Transverse colon (tissue), 4 donors: ENCODE measurements around the gene CELF4. TPM values are rescaled to one million over a fixed set of nuclear protein-coding genes. Genes with fewer than 3 reads are reported as not detected.

Experiments
- DNase-seq: peaks from one replicate; pipeline ENCODE4 v3.0.0-alpha.2; 2019
- H3K27ac ChIP-seq, 4 donors: fragments of 200-600 bp; sonication (generic); 2 replicates each; pipeline ENCODE4 v1.5.1; 2016 to 2018; ENCODE audit warnings: inconsistent platforms in 4 of 4
- H3K27me3 ChIP-seq: fragments of 200-600 bp; sonication (generic); 2 replicates; pipeline ENCODE4 v1.5.1; 2017; ENCODE audit warnings: inconsistent platforms
- H3K36me3 ChIP-seq, 4 donors: fragments of 200-600 bp; sonication (generic); 2 replicates each; pipeline ENCODE4 v1.5.1; 2017 to 2019; ENCODE audit warnings: inconsistent platforms in 4 of 4
- H3K4me1 ChIP-seq, 4 donors: fragments of 200-600 bp; sonication (generic); 2 replicates each; pipeline ENCODE4 v1.5.1; 2017 to 2020; ENCODE audit warnings: inconsistent platforms in 4 of 4
- H3K4me3 ChIP-seq, 4 donors: fragments of 200-600 bp; sonication (generic); 1 replicate in 1 of 4; 2 replicates in 3 of 4; pipeline versions ENCODE4 v1.5.1 to v1.6.1; 2017 to 2019; ENCODE audit warnings: inconsistent platforms in 4 of 4
- H3K9me3 ChIP-seq, 2 donors: fragments of 200-600 bp; sonication (generic); 2 replicates each; pipeline ENCODE4 v1.5.1; 2017 to 2019; ENCODE audit warnings: inconsistent platforms in 2 of 2
- EP300 ChIP-seq: sonication (generic); formaldehyde crosslinking; IDR thresholded peaks from one replicate; pipeline ENCODE4 v1.6.1; 2017; ENCODE audit warnings: antibody characterized with exemption, low read depth
- POLR2A ChIP-seq: fragments of 450-650 bp; IDR thresholded peaks from one replicate; pipeline ENCODE4 v1.6.1; 2016; ENCODE audit warnings: antibody characterized with exemption, mild to moderate bottlenecking, moderate library complexity
- POLR2AphosphoS5 ChIP-seq, 3 donors: sonication (generic); formaldehyde crosslinking; IDR thresholded peaks; one replicate each; pipeline ENCODE4 v1.6.1; 2016; ENCODE audit warnings: antibody characterized with exemption in 3 of 3
- WGBS, 2 donors: methylation state at CpG; one replicate each; pipeline ENCODE4 v1.1.5; 2018; ENCODE audit warnings: low coverage in 1 of 2; 5-methylcytosine and 5-hydroxymethylcytosine counted together
- in situ Hi-C, 4 donors: fragments of 200-750 bp; cut with MboI; loops; one replicate each; pipeline versions ENCODE4 v1.15.0 to v1.15.1; 2017; ENCODE audit warnings: low sequenced_read_pairs in 3 of 4, low pct_ligation_motif_present in 1 of 4, low pct_unique_long_range_greater_than_20kb in 1 of 4
- intact Hi-C: fragments of 100-400 bp; cut with DNase I; formaldehyde crosslinking; loops from one replicate; pipeline ENCODE4 v1.15.1; 2023; ENCODE audit warnings: low total_unique reads
- total RNA-seq, 4 donors: library from RNA; depleted of rRNA; stranded (reverse); fragments of >200 nt; gene quantifications; one replicate each; pipeline ENCODE4 v1.1.0, GENCODE V29; 2016
- TF ChIP-seq, protein P1 (sequence below), 5 experiments: fragments of 200-600 bp in 3 of 5; fragments of 450-650 bp in 2 of 5; sonication (generic) in 3 of 5; IDR thresholded peaks; 1 replicate in 2 of 5; 2 replicates in 3 of 5; pipeline ENCODE4 v1.5.1; 2016 to 2017; ENCODE audit warnings: antibody characterized with exemption in 5 of 5, inconsistent platforms in 3 of 5, mild to moderate bottlenecking in 2 of 5, moderate library complexity in 1 of 5

Gene CELF4
- total RNA-seq, 4 donors from 2014 or later: 0.14 to 0.75 TPM; not detected in 2

DNA sequence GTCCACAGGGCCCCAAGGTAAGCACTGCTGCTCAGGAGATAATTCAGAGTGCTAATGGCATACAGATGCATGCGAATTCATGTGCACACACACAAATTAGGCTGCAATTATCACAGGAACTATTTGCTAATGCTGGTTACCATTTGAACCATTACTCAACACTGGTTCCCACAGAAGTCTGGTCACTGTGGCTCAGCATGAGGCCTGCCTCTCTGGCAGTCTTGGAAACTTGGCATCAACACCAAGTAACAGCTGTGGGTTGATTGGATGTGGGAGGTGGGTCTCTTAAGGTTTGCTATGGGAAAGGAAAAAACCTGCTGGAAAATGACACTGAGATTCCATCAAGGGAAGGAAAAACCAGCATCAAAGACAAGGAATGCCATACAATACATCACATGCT, 105.0 kb downstream of the CELF4 start:
- intact Hi-C loops (no loop called here), in situ Hi-C loops (loop anchor here in 1 of 4 donors (25.0 kb wide), 1 partner anchor 98 kb away; no protein-coding TSS in a partner anchor)
- 56 to 60% methylated on average over 1 of the region's 1 CpG for WGBS, 2 donors
- Histone ChIP-seq H3K27me3 (no peaks in the 10 kb centered on the region), H3K9me3 (no peaks in the 10 kb centered on the region), H3K4me3 (no peak overlapping the region), H3K27ac (no peak overlapping the region), H3K36me3 (no peaks in the 10 kb centered on the region), H3K4me1 (no peaks in the 10 kb centered on the region)
- no peak for DNase-seq
- TF ChIP-seq POLR2AphosphoS5 (IDR thresholded peaks at IDR 0.05): no peak
- TF ChIP-seq, protein P1, sequence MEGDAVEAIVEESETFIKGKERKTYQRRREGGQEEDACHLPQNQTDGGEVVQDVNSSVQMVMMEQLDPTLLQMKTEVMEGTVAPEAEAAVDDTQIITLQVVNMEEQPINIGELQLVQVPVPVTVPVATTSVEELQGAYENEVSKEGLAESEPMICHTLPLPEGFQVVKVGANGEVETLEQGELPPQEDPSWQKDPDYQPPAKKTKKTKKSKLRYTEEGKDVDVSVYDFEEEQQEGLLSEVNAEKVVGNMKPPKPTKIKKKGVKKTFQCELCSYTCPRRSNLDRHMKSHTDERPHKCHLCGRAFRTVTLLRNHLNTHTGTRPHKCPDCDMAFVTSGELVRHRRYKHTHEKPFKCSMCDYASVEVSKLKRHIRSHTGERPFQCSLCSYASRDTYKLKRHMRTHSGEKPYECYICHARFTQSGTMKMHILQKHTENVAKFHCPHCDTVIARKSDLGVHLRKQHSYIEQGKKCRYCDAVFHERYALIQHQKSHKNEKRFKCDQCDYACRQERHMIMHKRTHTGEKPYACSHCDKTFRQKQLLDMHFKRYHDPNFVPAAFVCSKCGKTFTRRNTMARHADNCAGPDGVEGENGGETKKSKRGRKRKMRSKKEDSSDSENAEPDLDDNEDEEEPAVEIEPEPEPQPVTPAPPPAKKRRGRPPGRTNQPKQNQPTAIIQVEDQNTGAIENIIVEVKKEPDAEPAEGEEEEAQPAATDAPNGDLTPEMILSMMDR (IDR thresholded peaks at IDR 0.05): no peak
- TF ChIP-seq EP300: no peak
- TF ChIP-seq POLR2A: no peak

DNA sequence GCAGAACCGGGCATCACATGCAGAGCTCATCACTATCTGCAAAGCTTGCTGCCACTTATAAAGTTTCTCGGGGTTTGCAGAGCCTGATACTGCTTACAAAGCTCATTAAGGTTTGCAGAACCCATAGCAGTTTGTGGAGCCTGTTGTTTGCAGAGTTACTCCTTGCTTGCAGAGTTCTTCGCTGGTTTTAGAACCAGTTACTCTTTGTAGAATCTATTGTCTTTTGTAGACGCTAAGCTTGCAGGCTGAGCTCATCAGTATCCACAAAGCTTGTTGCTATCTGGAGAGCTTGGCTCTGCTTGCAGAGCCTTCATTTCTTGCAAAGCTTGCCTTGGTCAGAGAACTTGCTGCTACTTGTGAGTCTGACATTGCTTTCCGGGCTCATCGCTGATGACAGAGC, 106.9 kb downstream of the CELF4 start:
- H3K9me3 ChIP-seq: no peaks in the 10 kb centered on the region
- no peak overlapping the region for H3K4me3 ChIP-seq
- no peaks in the 10 kb centered on the region for H3K36me3 ChIP-seq
- TF ChIP-seq POLR2AphosphoS5 (IDR thresholded peaks at IDR 0.05) (no peak), POLR2A (no peak), EP300 (no peak)
- TF ChIP-seq, protein P1 (IDR thresholded peaks at IDR 0.05): no peak
- DNase-seq: no peak
- no peaks in the 10 kb centered on the region for H3K27me3 ChIP-seq
- WGBS, 2 donors: 70 to 79% methylated on average over 2 to 6 of the region's 6 CpGs
- intact Hi-C loops (no loop called here), in situ Hi-C loops (loop anchor here in 1 of 4 donors (25.0 kb wide), 1 partner anchor 96 kb away; no protein-coding TSS in a partner anchor)
- peaks cover 0 to 1% (median 0%) of the 10 kb centered on the region in 4 donors for H3K4me1 ChIP-seq
- H3K27ac ChIP-seq: no peak overlapping the region

DNA sequence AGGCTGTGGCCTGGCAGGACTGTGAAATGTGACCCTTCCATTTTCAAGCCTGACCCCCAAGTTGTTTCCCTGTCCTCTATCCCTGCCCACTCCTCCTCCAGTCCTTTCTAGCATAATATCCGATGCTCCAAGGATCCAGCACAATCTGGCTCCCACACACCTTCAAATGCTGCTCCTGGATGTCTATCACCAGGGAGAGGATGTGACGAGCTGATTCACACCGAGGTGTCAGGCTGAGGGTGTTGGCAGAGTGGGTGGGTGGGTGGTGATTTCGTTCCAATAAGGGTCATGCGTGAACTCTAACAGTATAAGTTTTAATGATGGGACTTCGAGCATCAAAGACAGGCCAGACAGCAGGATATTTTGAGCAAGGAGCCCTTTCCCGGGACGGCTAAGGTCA, 107.8 kb downstream of the CELF4 start:
- no peaks in the 10 kb centered on the region for H3K27me3 ChIP-seq
- H3K36me3 ChIP-seq: no peaks in the 10 kb centered on the region
- H3K4me1 ChIP-seq: peaks cover 0 to 9% (median 3%) of the 10 kb centered on the region in 4 donors
- no peak overlapping the region for H3K27ac ChIP-seq
- DNase-seq: no peak
- no peaks in the 10 kb centered on the region for H3K9me3 ChIP-seq
- WGBS, 2 donors: 77% methylated on average over 8 of the region's 8 CpGs; no CpG with 5 or more reads in 1 of the 2 donors
- H3K4me3 ChIP-seq: no peak overlapping the region
- TF ChIP-seq, protein P1 (IDR thresholded peaks at IDR 0.05): no peak
- TF ChIP-seq EP300 (no peak), POLR2AphosphoS5 (IDR thresholded peaks at IDR 0.05) (no peak), POLR2A (no peak)
- intact Hi-C loops: no loop called here
- in situ Hi-C loops: loop anchor here in 1 of 4 donors (25.0 kb wide), 1 partner anchor 95 kb away; no protein-coding TSS in a partner anchor

DNA sequence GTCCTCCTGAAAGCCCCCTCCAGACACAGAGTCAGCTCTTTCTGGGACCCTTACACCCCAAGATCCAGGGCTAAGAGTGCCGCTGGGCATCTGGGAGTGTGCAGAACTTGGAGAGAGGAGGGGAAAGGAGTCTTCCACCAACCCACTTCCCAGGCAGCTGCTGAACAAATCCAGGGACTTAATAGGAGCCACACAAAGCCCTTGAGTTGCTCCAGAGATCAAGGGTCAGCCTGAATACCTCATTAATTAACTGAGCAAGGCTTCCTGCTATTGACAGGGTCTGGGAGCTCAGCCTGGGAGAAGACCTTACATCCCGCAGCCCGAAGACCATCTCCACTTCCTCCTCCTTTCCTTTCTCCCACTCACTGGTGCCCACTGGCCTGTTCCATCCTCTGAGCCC, 108.3 kb downstream of the CELF4 start:
- no peak overlapping the region for H3K27ac ChIP-seq
- in situ Hi-C loops (loop anchor here in 1 of 4 donors (25.0 kb wide), 1 partner anchor 95 kb away; no protein-coding TSS in a partner anchor), intact Hi-C loops (no loop called here)
- WGBS, 2 donors: 71 to 100% methylated on average over 2 to 3 of the region's 3 CpGs
- DNase-seq: no peak
- no peaks in the 10 kb centered on the region for H3K27me3 ChIP-seq
- no peaks in the 10 kb centered on the region for H3K9me3 ChIP-seq
- TF ChIP-seq EP300 (no peak), POLR2AphosphoS5 (IDR thresholded peaks at IDR 0.05) (no peak), POLR2A (no peak)
- TF ChIP-seq, protein P1 (IDR thresholded peaks at IDR 0.05): no peak
- no peaks in the 10 kb centered on the region for H3K36me3 ChIP-seq
- no peak overlapping the region for H3K4me3 ChIP-seq
- H3K4me1 ChIP-seq: peaks cover 3 to 13% (median 5%) of the 10 kb centered on the region in 4 donors
